OCI-LY3 (cell line): ENCODE data around the gene JPH3.

Experiments used
- H2AFZ ChIP-seq: fragments of 200-600, 300-600 bp; shearing (Covaris generic); 2 replicates; pipeline ENCODE4 v1.6.0; 2014; ENCODE audit warnings: antibody characterized with exemption, low read depth, low read length
- H3K27ac ChIP-seq: fragments of 200-600, 300-600 bp; sonication (generic); 2 replicates; pipeline ENCODE4 v1.5.1; 2014; ENCODE audit warnings: mild to moderate bottlenecking, low read length, moderate library complexity, mixed read lengths
- H3K27me3 ChIP-seq: fragments of 200-600, 300-600 bp; sonication (generic); 2 replicates; pipeline ENCODE4 v1.6.1; 2014; ENCODE audit warnings: low read depth, low read length, mixed read lengths
- H3K36me3 ChIP-seq: fragments of 200-600, 300-600 bp; sonication (generic); replicated peaks from 2 replicates; pipeline ENCODE3; 2014; ENCODE audit warnings: low read depth, low read length, mixed read lengths
- H3K4me1 ChIP-seq: fragments of 300-600, 200-600 bp; sonication (generic); 2 replicates; pipeline ENCODE4 v1.6.1; 2014; ENCODE audit warnings: low read length, mixed read lengths
- H3K4me2 ChIP-seq: fragments of 200-600, 300-600 bp; sonication (generic); 2 replicates; pipeline ENCODE4 v1.6.1; 2014; ENCODE audit warnings: low read length, mixed read lengths
- H3K4me3 ChIP-seq: fragments of 300-600, 200-600 bp; sonication (generic); 2 replicates; pipeline ENCODE4 v1.5.1; 2014; ENCODE audit warnings: antibody characterized with exemption, mild to moderate bottlenecking, low read length, moderate library complexity
- H3K79me2 ChIP-seq: fragments of 300-600, 200-600 bp; shearing (Covaris generic); 2 replicates; pipeline ENCODE4 v1.6.1; 2014; ENCODE audit warnings: mild to moderate bottlenecking, low read length, mixed read lengths
- H3K9ac ChIP-seq: fragments of 300-600, 200-600 bp; shearing (Covaris generic); 2 replicates; pipeline ENCODE4 v1.6.0; 2014; ENCODE audit warnings: mild to moderate bottlenecking, low read length, moderate library complexity
- H3K9me3 ChIP-seq: fragments of 200-600, 300-600 bp; shearing (Covaris generic); 2 replicates; pipeline ENCODE4 v1.6.1; 2014; ENCODE audit warnings: low read length, mixed read lengths; ENCODE audit not compliant: insufficient read depth
- H4K20me1 ChIP-seq: fragments of 200-600, 300-600 bp; sonication (generic); 2 replicates; pipeline ENCODE4 v1.6.1; 2016; ENCODE audit warnings: low read length, mixed read lengths; ENCODE audit not compliant: insufficient read depth
- CTCF ChIP-seq: fragments of 200-600, 300-600 bp; sonication (generic); IDR thresholded peaks from 2 replicates; pipeline ENCODE4 v1.5.1; 2014; ENCODE audit warnings: antibody characterized with exemption, low read length, low read depth
- EZH2phosphoT487 ChIP-seq: fragments of 200-600 bp; shearing (Covaris generic); IDR thresholded peaks from 2 replicates; pipeline ENCODE4 v1.6.1; 2018; ENCODE audit warnings: antibody characterized with exemption, mixed run types, low read depth

JPH3 gene

GRCh38 chr16:87685405-87685755 lies 83.1 kb downstream of the JPH3 start:
- Histone ChIP-seq H3K36me3 (no peaks in the 10 kb centered on the region), H3K4me3 (no peak overlapping the region), H4K20me1 (no peaks in the 10 kb centered on the region), H3K27me3 (no peaks in the 10 kb centered on the region), H3K27ac (no peak overlapping the region), H3K9me3 (no peaks in the 10 kb centered on the region), H2AFZ (no peak overlapping the region), H3K4me2 (no peak overlapping the region), H3K9ac (no peak overlapping the region), H3K4me1 (peaks cover 10% of the 10 kb centered on the region), H3K79me2 (no peaks in the 10 kb centered on the region)
- no peak for TF ChIP-seq EZH2phosphoT487
- no peak for TF ChIP-seq CTCF

- H3K4me3 ChIP-seq, result no peak overlapping the region
- no peaks in the 10 kb centered on the region for H4K20me1 ChIP-seq
- H3K27ac ChIP-seq, result no peak overlapping the region
- H3K27me3 ChIP-seq, result no peaks in the 10 kb centered on the region
- no peak overlapping the region for H3K9ac ChIP-seq
- no peaks in the 10 kb centered on the region for H3K9me3 ChIP-seq
- no peaks in the 10 kb centered on the region for H3K79me2 ChIP-seq
- H3K36me3 ChIP-seq, result no peaks in the 10 kb centered on the region
- TF ChIP-seq CTCF (no peak), EZH2phosphoT487 (no peak)
- no peak overlapping the region for H2AFZ ChIP-seq
- peaks cover 10% of the 10 kb centered on the region for H3K4me1 ChIP-seq
- H3K4me2 ChIP-seq, result no peak overlapping the region
These were observed 83.5 kb downstream of the JPH3 start for GRCh38 chr16:87685766-87686165.

GRCh38 chr16:87686697-87687096 lies 84.4 kb downstream of the JPH3 start:
- Histone ChIP-seq H3K79me2 (no peaks in the 10 kb centered on the region), H2AFZ (no peak overlapping the region), H3K4me1 (peaks cover 9% of the 10 kb centered on the region), H3K4me3 (no peak overlapping the region), H3K27me3 (no peaks in the 10 kb centered on the region), H3K9ac (no peak overlapping the region), H3K27ac (no peak overlapping the region), H3K36me3 (no peaks in the 10 kb centered on the region), H3K9me3 (no peaks in the 10 kb centered on the region), H4K20me1 (no peaks in the 10 kb centered on the region), H3K4me2 (no peak overlapping the region)
- TF ChIP-seq CTCF (no peak), EZH2phosphoT487 (no peak)

GRCh38 chr16:87687126-87687910 lies 85.0 kb downstream of the JPH3 start:
- H3K4me2 ChIP-seq, result no peak overlapping the region
- no peaks in the 10 kb centered on the region for H3K27me3 ChIP-seq
- no peaks in the 10 kb centered on the region for H3K9me3 ChIP-seq
- TF ChIP-seq CTCF (no peak), EZH2phosphoT487 (no peak)
- no peak overlapping the region for H3K4me3 ChIP-seq
- no peak overlapping the region for H3K9ac ChIP-seq
- no peaks in the 10 kb centered on the region for H3K79me2 ChIP-seq
- H3K4me1 ChIP-seq, result peaks cover 3% of the 10 kb centered on the region
- H4K20me1 ChIP-seq, result no peaks in the 10 kb centered on the region
- H3K27ac ChIP-seq, result no peak overlapping the region
- H2AFZ ChIP-seq, result no peak overlapping the region
- H3K36me3 ChIP-seq, result no peaks in the 10 kb centered on the region
